HCT116 (cell line): ENCODE measurements around the gene WWOX. TPM values are rescaled to one million over a fixed set of nuclear protein-coding genes. Genes with fewer than 3 reads are reported as not detected.

Source experiments
- ATAC-seq: fragments of 200-7000 bp; cut with Tn5 transposase; 2 replicates; pipeline ENCODE4 v1.9.1; 2020; ENCODE audit warnings: mild to moderate bottlenecking, moderate library complexity
- BruUV-seq: library from RNA; stranded (reverse); fragments of 400-500 nt; replicated peaks from 2 replicates; lab custom pipeline; 2021; lab: Mats Ljungman, UMichigan
- CTCF ChIA-PET: fragments of 300-600 bp; sonication (Branson Sonifier 250); formaldehyde crosslinking; loops from one replicate; lab custom pipeline; 2021; ENCODE audit warnings: antibody characterized with exemption; lab: Charles Lee
- POLR2A ChIA-PET: fragments of 300-600, 350-600 bp; sonication (Branson Sonifier 250); formaldehyde crosslinking; loops from one replicate; lab custom pipeline; 2021; ENCODE audit warnings: antibody characterized with exemption; lab: Charles Lee
- RAD21 ChIA-PET, 2 experiments: fragments of 300-600 bp; sonication (Branson Sonifier 250); formaldehyde crosslinking; loops; one replicate each; lab custom pipeline; 2023; ENCODE audit warnings: low total read pairs in 2 of 2; ENCODE audit not compliant: uncharacterized antibody in 2 of 2, unreplicated experiment in 2 of 2, low non-redundant PET in 1 of 2; lab: Charles Lee
- DNase-seq: peaks from one replicate; pipeline ENCODE4 v3.0.0-alpha.2; 2010; ENCODE audit warnings: low read depth, low spot score
- H2AFZ ChIP-seq: fragments of 200-600 bp; shearing (Covaris generic), sonication (generic); 2 replicates; pipeline ENCODE4 v1.6.1; 2017; ENCODE audit warnings: low read depth, mixed run types, mixed read lengths, antibody characterized with exemption, low read length; ENCODE audit not compliant: poor library complexity, severe bottlenecking
- H3K27ac ChIP-seq: 2 replicates; pipeline ENCODE4 v1.5.1; 2012; ENCODE audit warnings: low read depth, low read length
- H3K27me3 ChIP-seq: fragments of 200-600 bp; sonication (generic); 2 replicates; pipeline ENCODE4 v1.6.1; 2016; ENCODE audit warnings: mixed run types, low read length, mixed read lengths; ENCODE audit not compliant: insufficient read depth
- H3K36me3 ChIP-seq, 2 experiments: fragments of 200-500 bp in 1 of 2; fragments of 200-600 bp in 1 of 2; sonication (Bioruptor generic) in 1 of 2; sonication (generic) in 1 of 2; 2 replicates each; pipeline versions ENCODE4 v1.5.1 to v1.6.1; 2014 to 2016; ENCODE audit warnings: low read length in 2 of 2, inconsistent platforms in 1 of 2, mixed read lengths in 1 of 2, mixed run types in 1 of 2; ENCODE audit not compliant: insufficient read depth in 2 of 2, control insufficient read depth in 1 of 2
- H3K4me1 ChIP-seq, 2 experiments: fragments of 200-600 bp in 1 of 2; sonication (generic) in 1 of 2; 2 replicates each; pipeline versions ENCODE4 v1.5.1 to v1.6.1; 2012 to 2017; ENCODE audit warnings: low read length in 2 of 2, inconsistent platforms in 1 of 2, mild to moderate bottlenecking in 1 of 2, mixed read lengths in 1 of 2, mixed run types in 1 of 2, moderate library complexity in 1 of 2; ENCODE audit not compliant: insufficient read depth in 2 of 2, control insufficient read depth in 1 of 2
- H3K4me2 ChIP-seq: fragments of 200-600 bp; sonication (generic); 2 replicates; pipeline ENCODE4 v1.6.1; 2017; ENCODE audit warnings: mixed run types, low read length, mixed read lengths
- H3K4me3 ChIP-seq, 2 experiments: fragments of 200-600 bp in 1 of 2; sonication (generic) in 1 of 2; replicated peaks in 1 of 2; 2 replicates each; pipeline ENCODE4 v1.5.1; 2011 to 2016; ENCODE audit warnings: low read length in 2 of 2, control low read depth in 1 of 2, low read depth in 1 of 2, mild to moderate bottlenecking in 1 of 2, mixed read lengths in 1 of 2, mixed run types in 1 of 2
- H3K79me2 ChIP-seq: fragments of 200-600 bp; sonication (generic); 2 replicates; pipeline ENCODE4 v1.6.1; 2017; ENCODE audit warnings: mild to moderate bottlenecking, mixed run types, low read length, moderate library complexity, mixed read lengths; ENCODE audit not compliant: insufficient read depth
- H3K9ac ChIP-seq: fragments of 200-600 bp; sonication (generic); 2 replicates; pipeline ENCODE4 v1.6.1; 2016; ENCODE audit warnings: low read length, mixed read lengths
- H3K9me2 ChIP-seq: fragments of 200-600 bp; sonication (generic), shearing (Covaris generic); 2 replicates; pipeline ENCODE4 v1.6.1; 2017; ENCODE audit warnings: mixed run types, mild to moderate bottlenecking, moderate library complexity; ENCODE audit not compliant: insufficient read depth
- H3K9me3 ChIP-seq, 2 experiments: fragments of 200-500 bp in 1 of 2; fragments of 200-600 bp in 1 of 2; sonication (Bioruptor generic) in 1 of 2; sonication (generic) in 1 of 2; 2 replicates each; pipeline ENCODE4 v1.6.1; 2014 to 2017; ENCODE audit warnings: low read length in 2 of 2, mixed read lengths in 2 of 2, inconsistent platforms in 1 of 2, low read depth in 1 of 2, mild to moderate bottlenecking in 1 of 2, mixed run types in 1 of 2, moderate library complexity in 1 of 2; ENCODE audit not compliant: control insufficient read depth in 1 of 2, insufficient read depth in 1 of 2
- H4K20me1 ChIP-seq: fragments of 200-600 bp; sonication (generic), shearing (Covaris generic); 2 replicates; pipeline ENCODE4 v1.6.1; 2017; ENCODE audit warnings: mixed run types, mild to moderate bottlenecking, moderate library complexity; ENCODE audit not compliant: insufficient read depth
- ELF1 ChIP-seq: IDR thresholded peaks from 2 replicates; pipeline ENCODE4 v1.6.1; 2012; ENCODE audit warnings: low read depth, borderline replicate concordance
- EZH2phosphoT487 ChIP-seq: fragments of 200-600 bp; IDR thresholded peaks from 2 replicates; pipeline ENCODE4 v1.6.1; 2018; ENCODE audit warnings: antibody characterized with exemption, borderline replicate concordance
- FOSL1 ChIP-seq: IDR thresholded peaks from 2 replicates; pipeline ENCODE4 v1.6.1; 2012; ENCODE audit warnings: low read depth
- JUND ChIP-seq: IDR thresholded peaks from 2 replicates; pipeline ENCODE4 v1.6.1; 2012
- POLR2AphosphoS5 ChIP-seq: IDR thresholded peaks from 2 replicates; pipeline ENCODE4 v1.6.1; 2011; ENCODE audit warnings: mild to moderate bottlenecking, low read depth, low read length, moderate library complexity
- REST ChIP-seq: IDR thresholded peaks from 2 replicates; pipeline ENCODE4 v1.6.1; 2012; ENCODE audit warnings: low read depth
- SP1 ChIP-seq: IDR thresholded peaks from 2 replicates; pipeline ENCODE4 v1.6.1; 2012; ENCODE audit warnings: low read depth
- SRF ChIP-seq: IDR thresholded peaks from 2 replicates; pipeline ENCODE4 v1.6.1; 2012; ENCODE audit warnings: low read depth
- TCF7L2 ChIP-seq: IDR thresholded peaks from 2 replicates; pipeline ENCODE4 v1.7.0; 2011; ENCODE audit warnings: borderline replicate concordance, inconsistent platforms; ENCODE audit not compliant: insufficient read depth, insufficient read length; ENCODE audit errors: extremely low read depth
- YY1 ChIP-seq: IDR thresholded peaks from 2 replicates; pipeline ENCODE4 v1.6.1; 2011; ENCODE audit warnings: low read length, low read depth, moderate library complexity, mild to moderate bottlenecking; ENCODE audit not compliant: insufficient replicate concordance; ENCODE audit errors: extremely low read depth
- ZBTB33 ChIP-seq: IDR thresholded peaks from 2 replicates; pipeline ENCODE4 v1.6.1; 2011; ENCODE audit warnings: mild to moderate bottlenecking, low read length, moderate library complexity; ENCODE audit not compliant: insufficient replicate concordance; ENCODE audit errors: extremely low read depth
- ZFX ChIP-seq: fragments of 450-650 bp; IDR thresholded peaks from 2 replicates; pipeline ENCODE4 v1.6.1; 2017
- ZNF274 ChIP-seq: fragments of 200-500 bp; sonication (Bioruptor generic); IDR thresholded peaks from 2 replicates; pipeline ENCODE4 v1.6.1; 2014; ENCODE audit warnings: mild to moderate bottlenecking, low read depth, low read length, inconsistent platforms
- intact Hi-C: fragments of 100-400 bp; cut with micrococcal nuclease; formaldehyde crosslinking; loops from 2 replicates; pipeline ENCODE4 v1.10.0; 2022
- total RNA-seq: library from RNA; stranded (reverse); gene quantifications from one replicate; pipeline ENCODE4 v1.2.1, GENCODE V29; 2021; ENCODE audit not compliant: unreplicated experiment

The WWOX gene
- total RNA-seq, 1 experiment from 2014 or later = 13.7 TPM

GRCh38 chr16:79130616-79131015 is 1031.2 kb downstream of the WWOX start (continued):
- TF ChIP-seq ZBTB33 (no peak), POLR2AphosphoS5 (no peak), EZH2phosphoT487 (no peak), SRF (no peak), FOSL1 (no peak), YY1 (no peak), ZNF274 (no peak), SP1 (no peak), ELF1 (no peak), TCF7L2 (no peak)

DNA sequence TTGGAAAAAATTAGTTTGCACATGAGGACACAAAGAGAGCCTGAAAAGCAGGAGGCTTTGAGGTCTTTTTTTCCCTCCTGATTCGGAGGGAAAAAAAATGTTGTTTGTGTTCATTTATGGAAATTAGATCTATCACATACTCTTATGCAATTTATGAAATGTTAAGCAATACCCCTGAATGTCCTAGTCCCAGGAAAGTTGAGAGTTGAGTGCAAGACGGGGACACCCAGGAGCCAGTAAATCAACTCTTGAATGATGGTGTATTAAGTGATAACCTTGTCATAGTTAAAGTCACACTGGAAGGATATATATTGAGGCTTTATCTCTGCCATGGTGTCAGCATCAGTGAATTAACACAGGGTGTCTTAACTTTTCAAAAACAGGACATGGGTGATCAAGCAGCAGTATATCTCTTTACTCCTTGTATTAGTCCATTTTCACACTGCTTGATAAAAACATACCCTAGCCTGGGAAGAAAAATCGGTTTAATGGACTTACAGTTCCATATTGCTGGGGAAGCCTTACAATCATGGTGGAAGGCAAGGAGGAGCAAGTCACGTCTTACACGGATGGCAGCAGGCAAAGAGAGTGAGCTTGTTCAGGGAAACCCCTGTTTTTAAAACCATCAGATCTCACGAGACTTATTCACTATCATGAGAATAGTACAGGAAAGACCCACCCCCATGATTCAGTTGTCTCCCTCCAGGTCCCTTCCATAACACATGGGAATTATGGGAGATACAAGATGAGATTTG is 1032.0 kb downstream of the WWOX start:
- Histone ChIP-seq H3K9me3 (peaks cover 0 to 13% of the 10 kb centered on the region in 2 experiments; a peak in 2 of 4 replicates), H3K4me2 (no peak overlapping the region), H3K79me2 (no peaks in the 10 kb centered on the region), H3K36me3 (no peaks in the 10 kb centered on the region), H3K4me3 (no peak overlapping the region), H3K4me1 (no peaks in the 10 kb centered on the region), H3K9ac (no peak overlapping the region), H3K9me2 (no peaks in the 10 kb centered on the region), H3K27me3 (no peaks in the 10 kb centered on the region), H3K27ac (no peak overlapping the region), H2AFZ (no peak overlapping the region), H4K20me1 (no peaks in the 10 kb centered on the region)
- ChIA-PET RAD21 (no interaction called here), CTCF (no interaction called here), POLR2A (no interaction called here)
- DNase-seq = no peak
- intact Hi-C loops = no loop called here
- BruUV-seq = no TSS peak
- no peak for ATAC-seq
- TF ChIP-seq ZBTB33 = no peak
- no peak for TF ChIP-seq EZH2phosphoT487
- TF ChIP-seq JUND = no peak
- no peak for TF ChIP-seq ZFX
- TF ChIP-seq REST = no peak
- no peak for TF ChIP-seq ZNF274
- TF ChIP-seq ELF1 = no peak
